ENCODE measurements around the gene KRT6A. TPM values are rescaled to one million over a fixed set of nuclear protein-coding genes. Genes with fewer than 3 reads are reported as not detected.

KRT6A gene
- total and polyA plus RNA-seq, 2 of the 8 experiments (the other 6 are each of a cell fraction or from before 2014, with no cell fraction given), result 0.11 TPM; not detected in 1

DNA sequence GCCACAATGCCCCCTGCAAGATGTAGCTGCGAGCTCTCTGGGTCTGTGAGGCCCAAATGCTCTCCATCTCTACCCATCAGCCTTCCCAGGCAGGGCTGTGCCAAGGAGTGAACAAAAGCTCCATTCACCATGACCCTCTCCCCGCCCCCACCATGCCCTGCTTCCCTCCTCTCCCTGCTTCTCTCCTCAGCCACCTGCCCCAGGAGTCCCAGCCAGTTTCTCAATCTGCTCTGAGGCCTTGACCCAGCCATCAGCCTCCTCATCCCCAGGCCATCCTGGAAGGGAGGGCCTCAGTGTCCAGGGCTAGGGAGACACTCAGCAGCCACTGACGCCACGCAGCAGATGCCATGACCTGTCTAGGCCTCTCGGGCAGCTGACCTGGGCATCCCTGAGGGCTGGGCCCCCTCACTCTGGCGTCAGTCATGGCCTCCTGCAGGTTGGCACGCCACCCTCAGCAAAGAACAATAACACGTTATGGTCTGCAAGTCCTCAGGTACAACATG lies 35.6 kb upstream of the KRT6A start (continued):
- TF ChIP-seq, protein P1, sequence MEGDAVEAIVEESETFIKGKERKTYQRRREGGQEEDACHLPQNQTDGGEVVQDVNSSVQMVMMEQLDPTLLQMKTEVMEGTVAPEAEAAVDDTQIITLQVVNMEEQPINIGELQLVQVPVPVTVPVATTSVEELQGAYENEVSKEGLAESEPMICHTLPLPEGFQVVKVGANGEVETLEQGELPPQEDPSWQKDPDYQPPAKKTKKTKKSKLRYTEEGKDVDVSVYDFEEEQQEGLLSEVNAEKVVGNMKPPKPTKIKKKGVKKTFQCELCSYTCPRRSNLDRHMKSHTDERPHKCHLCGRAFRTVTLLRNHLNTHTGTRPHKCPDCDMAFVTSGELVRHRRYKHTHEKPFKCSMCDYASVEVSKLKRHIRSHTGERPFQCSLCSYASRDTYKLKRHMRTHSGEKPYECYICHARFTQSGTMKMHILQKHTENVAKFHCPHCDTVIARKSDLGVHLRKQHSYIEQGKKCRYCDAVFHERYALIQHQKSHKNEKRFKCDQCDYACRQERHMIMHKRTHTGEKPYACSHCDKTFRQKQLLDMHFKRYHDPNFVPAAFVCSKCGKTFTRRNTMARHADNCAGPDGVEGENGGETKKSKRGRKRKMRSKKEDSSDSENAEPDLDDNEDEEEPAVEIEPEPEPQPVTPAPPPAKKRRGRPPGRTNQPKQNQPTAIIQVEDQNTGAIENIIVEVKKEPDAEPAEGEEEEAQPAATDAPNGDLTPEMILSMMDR (IDR thresholded peaks at IDR 0.05; ENCODE audit: control extremely low read depth in 1 of 3, insufficient read depth in 1 of 3, low read depth in 1 of 3, low read length in 3 of 3), result no peak
- TF ChIP-seq HDAC2 (IDR thresholded peaks at IDR 0.05; ENCODE audit: borderline replicate concordance in 1 of 2, low read depth in 2 of 2, low read length in 2 of 2), result no peak
